Thoracic aorta (tissue), 2 donors: ENCODE measurements around the gene DTWD1. TPM values are rescaled to one million over a fixed set of nuclear protein-coding genes. Genes with fewer than 3 reads are reported as not detected.
"Not testable (repeated sequence)": the region's sequence is repeated elsewhere in the genome, so short reads cannot be mapped to it uniquely, and the experiment has no call there.

Experiments
- ATAC-seq: fragments of 150-250 bp; one replicate; pipeline ENCODE4 v1.8.0; 2017; ENCODE audit warnings: low read depth; ENCODE audit not compliant: insufficient number of reproducible peaks, low FRiP score
- DNase-seq: peaks from one replicate; pipeline ENCODE4 v3.0.0-alpha.2; 2020; ENCODE audit warnings: low spot score
- H3K27ac ChIP-seq, 2 donors: fragments of 200-600 bp; sonication (generic); 1 replicate in 1 of 2; 2 replicates in 1 of 2; pipeline ENCODE4 v1.5.1; 2016; ENCODE audit warnings: mild to moderate bottlenecking in 2 of 2, moderate library complexity in 2 of 2
- H3K27me3 ChIP-seq: fragments of 200-600 bp; sonication (generic); replicated peaks from 2 replicates; pipeline ENCODE4 v1.6.0; 2016; ENCODE audit warnings: mild to moderate bottlenecking; ENCODE audit not compliant: insufficient read depth
- H3K36me3 ChIP-seq: fragments of 200-600 bp; sonication (generic); one replicate; pipeline ENCODE4 v1.5.1; 2016
- H3K4me1 ChIP-seq, 2 donors: fragments of 200-600 bp; sonication (generic); 1 replicate in 1 of 2; 2 replicates in 1 of 2; pipeline versions ENCODE4 v1.5.1 to v1.6.0; 2016; ENCODE audit warnings: low read depth in 2 of 2, mild to moderate bottlenecking in 1 of 2; ENCODE audit not compliant: control insufficient read depth in 1 of 2
- H3K4me3 ChIP-seq: fragments of 200-600 bp; sonication (generic); 2 replicates; pipeline ENCODE4 v1.5.1; 2016; ENCODE audit warnings: mild to moderate bottlenecking
- H3K9me3 ChIP-seq: fragments of 200-600 bp; sonication (generic); 2 replicates; pipeline ENCODE4 v1.5.1; 2016
- CTCF ChIP-seq: fragments of 200-600 bp; sonication (generic); IDR thresholded peaks from one replicate; pipeline ENCODE4 v1.5.1; 2019; ENCODE audit warnings: antibody characterized with exemption
- total RNA-seq, 2 donors: library from RNA; depleted of rRNA; stranded (reverse); fragments of >200 nt; gene quantifications; one replicate each; pipeline versions ENCODE4 v1.1.0 to v1.2.3, GENCODE V29; 2016

DTWD1 gene
- total RNA-seq: 10 to 100 TPM; 14.5 to 20.4 TPM

GRCh38 chr15:49620658-49621368 lies at the start of gene DTWD1, which contains the start of gene FAM227B:
DTWD1 (plus strand) TSS chr15:49621048; CDS start chr15:49625168, 4,120 bp downstream.
FAM227B (minus strand) TSS chr15:49620818; CDS start chr15:49615171, 5,647 bp downstream.
- DNase-seq (peak; percentile 84), ATAC-seq (peak; percentile 98)
- H3K9me3 ChIP-seq: peaks cover 10% of the 10 kb centered on the region
- H3K27me3 ChIP-seq: no peaks in the 10 kb centered on the region
- H3K4me3 ChIP-seq: peak within 1 kb of the TSS; percentile 98
- peaks cover 20 to 33% of the 10 kb centered on the region in 2 donors for H3K4me1 ChIP-seq
- TF ChIP-seq CTCF: no peak
- H3K27ac ChIP-seq: peak within 1 kb of the TSS; percentile 82 to 86
- H3K36me3 ChIP-seq: peaks cover 5% of the 10 kb centered on the region

GRCh38 chr15:49573421-49573820 lies 47.4 kb upstream of the DTWD1 start:
- DNase-seq: no peak
- peaks cover 5% of the 10 kb centered on the region for H3K9me3 ChIP-seq
- no peak for TF ChIP-seq CTCF
- H3K4me1 ChIP-seq: no peaks in the 10 kb centered on the region
- no peaks in the 10 kb centered on the region for H3K27me3 ChIP-seq
- no peak overlapping the region for H3K4me3 ChIP-seq
- H3K36me3 ChIP-seq: no peaks in the 10 kb centered on the region
- H3K27ac ChIP-seq: no peak overlapping the region
- ATAC-seq: no peak

GRCh38 chr15:49589030-49589429 lies 31.8 kb upstream of the DTWD1 start:
- Histone ChIP-seq H3K4me1 (no peaks in the 10 kb centered on the region), H3K27ac (no peak overlapping the region), H3K27me3 (no peaks in the 10 kb centered on the region), H3K36me3 (no peaks in the 10 kb centered on the region), H3K4me3 (no peak overlapping the region), H3K9me3 (peaks cover under 1% of the 10 kb centered on the region)
- TF ChIP-seq CTCF: no peak
- ATAC-seq: no peak
- DNase-seq: no peak

- DNase-seq, H3K4me3 ChIP-seq, ATAC-seq, H3K27ac ChIP-seq, H3K4me1 ChIP-seq, H3K36me3 ChIP-seq, H3K27me3 ChIP-seq: not testable (repeated sequence)
- peaks cover 16% of the 10 kb centered on the region for H3K9me3 ChIP-seq
Observed at GRCh38 chr15:49592829-49593316, 28.0 kb upstream of the DTWD1 start.

- H3K9me3 ChIP-seq: peaks cover 9% of the 10 kb centered on the region
- ATAC-seq (no peak), DNase-seq (no peak)
- H3K36me3 ChIP-seq: no peaks in the 10 kb centered on the region
- no peaks in the 10 kb centered on the region for H3K27me3 ChIP-seq
- H3K4me3 ChIP-seq: no peak overlapping the region
- no peak for TF ChIP-seq CTCF
- no peaks in the 10 kb centered on the region for H3K4me1 ChIP-seq
- H3K27ac ChIP-seq: no peak overlapping the region
Observed at GRCh38 chr15:49604625-49605409, 16.0 kb upstream of the DTWD1 start.
